Liver (tissue), 3 donors: ENCODE data around the gene AGPAT1.

Experiments
- EGR1 ChIP-seq, 2 donors: IDR thresholded peaks; 2 replicates each; pipeline ENCODE4 v1.6.1; 2016 to 2018; ENCODE audit warnings: antibody characterized with exemption in 2 of 2, low read depth in 2 of 2
- FOXA1 ChIP-seq: IDR thresholded peaks from 2 replicates; pipeline ENCODE4 v1.6.1; 2016; ENCODE audit warnings: antibody characterized with exemption
- FOXA2 ChIP-seq: IDR thresholded peaks from 2 replicates; pipeline ENCODE4 v1.6.1; 2016; ENCODE audit warnings: antibody characterized with exemption
- JUND ChIP-seq, 2 donors: IDR thresholded peaks; 2 replicates each; pipeline ENCODE4 v1.6.1; 2016; ENCODE audit warnings: antibody characterized with exemption in 2 of 2
- RAD21 ChIP-seq, 2 donors: IDR thresholded peaks; 2 replicates each; pipeline ENCODE4 v1.6.1; 2016; ENCODE audit warnings: antibody characterized with exemption in 2 of 2, mild to moderate bottlenecking in 2 of 2
- SP1 ChIP-seq: IDR thresholded peaks from 2 replicates; pipeline ENCODE4 v1.6.1; 2018; ENCODE audit warnings: antibody characterized with exemption, mild to moderate bottlenecking
- TAF1 ChIP-seq: conservative IDR thresholded peaks from 2 replicates; pipeline ENCODE4 v1.6.1; 2016; ENCODE audit warnings: antibody characterized with exemption, mild to moderate bottlenecking
- TF ChIP-seq, protein P1 (sequence below): IDR thresholded peaks from 2 replicates; pipeline ENCODE4 v1.6.1; 2016; ENCODE audit warnings: antibody characterized with exemption, mild to moderate bottlenecking
- TF ChIP-seq, protein P2 (sequence below): fragments of 150-350 bp; IDR thresholded peaks from 2 replicates; pipeline ENCODE4 v1.5.1; 2017; ENCODE audit warnings: improper control_type of control experiment, low read depth, low read length; ENCODE audit not compliant: missing input control
- TF ChIP-seq, protein P3 (sequence below): IDR thresholded peaks from 2 replicates; pipeline ENCODE4 v1.6.1; 2016; ENCODE audit warnings: antibody characterized with exemption
- donor health status: healthy.
- donor health status: healthy.

DNA sequence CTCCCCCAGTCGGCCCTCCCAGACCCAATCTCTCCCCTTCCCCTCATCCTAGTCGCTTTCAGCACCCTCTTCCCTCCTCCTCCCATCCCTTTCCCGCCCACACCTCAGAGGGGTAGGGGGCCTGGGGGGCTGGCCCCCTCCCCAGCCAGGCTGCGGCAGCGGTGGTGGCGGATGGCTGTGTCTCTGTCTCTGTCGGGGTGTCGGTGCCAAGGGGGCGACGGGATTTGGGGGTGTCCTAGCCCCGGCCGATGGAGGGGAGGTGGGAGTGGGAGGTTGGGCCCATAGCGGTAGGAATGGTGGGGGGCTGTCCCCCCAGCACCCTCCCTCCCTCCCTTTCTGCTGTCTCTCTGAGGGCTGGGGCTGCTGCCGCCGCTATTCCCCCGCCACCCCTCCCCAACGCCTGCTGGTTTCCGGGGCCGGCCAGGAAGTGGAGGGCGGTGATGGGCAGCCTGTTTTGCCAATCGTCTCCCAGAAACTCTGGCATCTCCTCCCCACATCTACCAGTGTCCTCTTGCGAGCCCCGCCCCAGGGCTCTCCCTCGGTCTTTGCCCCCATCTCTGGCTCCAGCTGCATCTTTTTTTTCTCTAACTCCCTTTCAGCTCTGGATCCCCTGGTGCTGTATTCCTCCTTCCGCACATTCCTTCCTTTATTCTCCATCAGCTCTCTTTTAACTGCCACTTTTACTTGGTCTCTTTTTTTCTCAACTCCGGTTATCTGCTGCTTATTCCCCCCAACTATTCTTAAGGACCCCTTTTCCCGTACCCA, at the start of gene AGPAT1:
- TF ChIP-seq, protein P1, sequence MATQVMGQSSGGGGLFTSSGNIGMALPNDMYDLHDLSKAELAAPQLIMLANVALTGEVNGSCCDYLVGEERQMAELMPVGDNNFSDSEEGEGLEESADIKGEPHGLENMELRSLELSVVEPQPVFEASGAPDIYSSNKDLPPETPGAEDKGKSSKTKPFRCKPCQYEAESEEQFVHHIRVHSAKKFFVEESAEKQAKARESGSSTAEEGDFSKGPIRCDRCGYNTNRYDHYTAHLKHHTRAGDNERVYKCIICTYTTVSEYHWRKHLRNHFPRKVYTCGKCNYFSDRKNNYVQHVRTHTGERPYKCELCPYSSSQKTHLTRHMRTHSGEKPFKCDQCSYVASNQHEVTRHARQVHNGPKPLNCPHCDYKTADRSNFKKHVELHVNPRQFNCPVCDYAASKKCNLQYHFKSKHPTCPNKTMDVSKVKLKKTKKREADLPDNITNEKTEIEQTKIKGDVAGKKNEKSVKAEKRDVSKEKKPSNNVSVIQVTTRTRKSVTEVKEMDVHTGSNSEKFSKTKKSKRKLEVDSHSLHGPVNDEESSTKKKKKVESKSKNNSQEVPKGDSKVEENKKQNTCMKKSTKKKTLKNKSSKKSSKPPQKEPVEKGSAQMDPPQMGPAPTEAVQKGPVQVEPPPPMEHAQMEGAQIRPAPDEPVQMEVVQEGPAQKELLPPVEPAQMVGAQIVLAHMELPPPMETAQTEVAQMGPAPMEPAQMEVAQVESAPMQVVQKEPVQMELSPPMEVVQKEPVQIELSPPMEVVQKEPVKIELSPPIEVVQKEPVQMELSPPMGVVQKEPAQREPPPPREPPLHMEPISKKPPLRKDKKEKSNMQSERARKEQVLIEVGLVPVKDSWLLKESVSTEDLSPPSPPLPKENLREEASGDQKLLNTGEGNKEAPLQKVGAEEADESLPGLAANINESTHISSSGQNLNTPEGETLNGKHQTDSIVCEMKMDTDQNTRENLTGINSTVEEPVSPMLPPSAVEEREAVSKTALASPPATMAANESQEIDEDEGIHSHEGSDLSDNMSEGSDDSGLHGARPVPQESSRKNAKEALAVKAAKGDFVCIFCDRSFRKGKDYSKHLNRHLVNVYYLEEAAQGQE: peak; percentile 85
- TF ChIP-seq, protein P2, sequence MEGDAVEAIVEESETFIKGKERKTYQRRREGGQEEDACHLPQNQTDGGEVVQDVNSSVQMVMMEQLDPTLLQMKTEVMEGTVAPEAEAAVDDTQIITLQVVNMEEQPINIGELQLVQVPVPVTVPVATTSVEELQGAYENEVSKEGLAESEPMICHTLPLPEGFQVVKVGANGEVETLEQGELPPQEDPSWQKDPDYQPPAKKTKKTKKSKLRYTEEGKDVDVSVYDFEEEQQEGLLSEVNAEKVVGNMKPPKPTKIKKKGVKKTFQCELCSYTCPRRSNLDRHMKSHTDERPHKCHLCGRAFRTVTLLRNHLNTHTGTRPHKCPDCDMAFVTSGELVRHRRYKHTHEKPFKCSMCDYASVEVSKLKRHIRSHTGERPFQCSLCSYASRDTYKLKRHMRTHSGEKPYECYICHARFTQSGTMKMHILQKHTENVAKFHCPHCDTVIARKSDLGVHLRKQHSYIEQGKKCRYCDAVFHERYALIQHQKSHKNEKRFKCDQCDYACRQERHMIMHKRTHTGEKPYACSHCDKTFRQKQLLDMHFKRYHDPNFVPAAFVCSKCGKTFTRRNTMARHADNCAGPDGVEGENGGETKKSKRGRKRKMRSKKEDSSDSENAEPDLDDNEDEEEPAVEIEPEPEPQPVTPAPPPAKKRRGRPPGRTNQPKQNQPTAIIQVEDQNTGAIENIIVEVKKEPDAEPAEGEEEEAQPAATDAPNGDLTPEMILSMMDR: no peak
- TF ChIP-seq FOXA2: peak; percentile 35
- TF ChIP-seq FOXA1: peak; percentile 24
- TF ChIP-seq SP1: peak; percentile 78
- TF ChIP-seq RAD21 (IDR thresholded peaks at IDR 0.05): peak in 1 of 2 donors; percentile 36
- TF ChIP-seq TAF1: no peak
- TF ChIP-seq EGR1 (IDR thresholded peaks at IDR 0.05; ENCODE audit: low read depth in 2 of 2): no peak
- TF ChIP-seq, protein P3, sequence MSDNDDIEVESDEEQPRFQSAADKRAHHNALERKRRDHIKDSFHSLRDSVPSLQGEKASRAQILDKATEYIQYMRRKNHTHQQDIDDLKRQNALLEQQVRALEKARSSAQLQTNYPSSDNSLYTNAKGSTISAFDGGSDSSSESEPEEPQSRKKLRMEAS: no peak
- TF ChIP-seq JUND (IDR thresholded peaks at IDR 0.05): peak in 1 of 2 donors; percentile 31
